ENCODE results near the gene RGS9.
"Not testable (repeated sequence)": the region's sequence is repeated elsewhere in the genome, so short reads cannot be mapped to it uniquely, and the experiment has no call there.

RGS9 gene

DNA sequence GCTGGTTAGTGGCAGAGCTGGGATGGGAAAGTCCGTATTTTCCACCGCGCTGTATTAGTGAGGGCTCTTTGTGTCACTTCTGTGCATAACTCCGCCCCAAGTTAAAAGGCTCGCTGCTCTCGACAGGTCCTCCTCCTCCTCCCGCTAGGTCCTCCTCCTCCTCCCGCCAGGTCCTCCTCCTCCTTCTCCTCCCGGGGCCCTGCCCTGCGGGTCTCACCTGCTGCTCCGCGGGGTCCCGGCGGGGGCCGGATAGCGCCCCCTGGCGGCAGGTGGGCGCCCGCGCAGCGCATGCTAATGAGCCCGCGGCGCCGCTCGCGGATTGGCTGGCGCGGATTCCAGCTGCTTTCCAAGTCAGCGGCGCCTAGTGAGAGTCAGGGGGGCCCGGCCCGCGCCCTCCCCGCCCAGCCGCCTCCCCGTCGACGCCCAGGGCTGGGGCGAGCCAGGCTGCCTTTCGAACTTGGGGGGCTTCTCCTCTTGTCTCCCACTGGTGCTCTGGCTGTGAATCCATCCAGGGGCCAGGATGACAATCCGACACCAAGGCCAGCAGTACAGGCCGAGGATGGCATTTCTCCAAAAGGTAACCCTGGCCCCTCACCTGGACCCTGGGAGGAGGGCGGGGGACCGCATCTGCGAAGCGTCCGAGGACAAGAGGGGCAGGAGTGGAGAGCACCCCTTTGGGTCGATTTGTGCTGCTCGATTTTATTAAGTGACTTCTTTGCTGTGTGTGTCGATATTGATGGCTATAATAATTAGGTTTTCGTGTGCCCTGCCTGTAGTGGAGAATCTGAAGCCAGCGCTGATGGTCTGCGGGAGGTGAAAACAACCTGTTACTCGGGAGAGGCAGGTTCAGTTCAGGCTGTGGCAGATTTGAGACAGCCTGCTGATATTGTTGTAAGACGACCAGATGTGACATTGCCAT is at the start of gene RGS9:
Gene RGS9, plus strand, starts transcription at position 350 of the 919 bp plus-strand sequence. Its CDS starts 171 bp downstream, at position 521.
- intact Hi-C loops (cut with micrococcal nuclease), result loop anchor here (5.0 to 10.0 kb wide), 2 partner anchors 60 to 162 kb away; no protein-coding TSS in a partner anchor
- peak within 1 kb of the TSS; percentile 49 for H3K27ac Mint-ChIP-seq
- no peaks in the 10 kb centered on the region for H3K36me3 Mint-ChIP-seq (ENCODE audit: low read depth)
- peaks cover 26% of the 10 kb centered on the region for H3K4me1 Mint-ChIP-seq (ENCODE audit: low read depth)
- H3K4me3 Mint-ChIP-seq, result peak within 1 kb of the TSS; percentile 61
- H3K27me3 Mint-ChIP-seq, result peaks cover 62% of the 10 kb centered on the region
- H3K9me3 Mint-ChIP-seq, result no peaks in the 10 kb centered on the region

GRCh38 chr17:65088621-65089360 is 48.4 kb upstream of the RGS9 start:
- Mint-ChIP-seq H3K27ac (no peak overlapping the region), H3K4me3 (no peak overlapping the region), H3K36me3 (ENCODE audit: low read depth) (no peaks in the 10 kb centered on the region), H3K27me3 (peaks cover 21% of the 10 kb centered on the region), H3K4me1 (ENCODE audit: low read depth) (no peaks in the 10 kb centered on the region), H3K9me3 (no peaks in the 10 kb centered on the region)
- intact Hi-C loops (cut with micrococcal nuclease), result no loop called here

DNA sequence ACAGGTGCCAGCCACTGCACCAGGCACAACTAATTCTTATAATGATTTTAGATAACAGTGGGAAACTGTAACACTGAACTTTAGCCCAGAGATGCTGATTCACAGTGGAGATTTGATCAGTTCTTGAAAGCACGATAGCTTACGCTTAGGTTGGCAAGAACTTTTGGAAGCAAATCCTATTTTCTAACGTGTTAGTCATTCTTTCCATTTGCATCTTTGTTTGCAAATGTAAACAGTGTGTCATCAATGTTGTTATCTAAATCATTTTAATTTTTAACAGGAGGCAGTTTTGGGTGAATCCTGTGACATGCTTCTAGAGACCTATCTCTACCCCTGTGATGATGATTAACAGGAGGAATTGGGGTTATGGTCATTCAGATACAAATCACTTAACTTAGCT is 44.9 kb upstream of the RGS9 start:
- intact Hi-C loops (cut with micrococcal nuclease), result no loop called here
- H3K27me3 Mint-ChIP-seq, result peaks cover 11% of the 10 kb centered on the region
- H3K4me3 Mint-ChIP-seq, result no peak overlapping the region
- no peak overlapping the region for H3K27ac Mint-ChIP-seq
- no peaks in the 10 kb centered on the region for H3K4me1 Mint-ChIP-seq (ENCODE audit: low read depth)
- no peaks in the 10 kb centered on the region for H3K9me3 Mint-ChIP-seq
- H3K36me3 Mint-ChIP-seq (ENCODE audit: low read depth), result no peaks in the 10 kb centered on the region

- H3K27ac Mint-ChIP-seq; H3K4me3 Mint-ChIP-seq; H3K36me3 Mint-ChIP-seq (ENCODE audit: low read depth); H3K4me1 Mint-ChIP-seq (ENCODE audit: low read depth); intact Hi-C loops (cut with micrococcal nuclease); H3K9me3 Mint-ChIP-seq: not testable (repeated sequence)
- peaks cover 11% of the 10 kb centered on the region for H3K27me3 Mint-ChIP-seq
These were observed 44.3 kb upstream of the RGS9 start for GRCh38 chr17:65092721-65093356.

DNA sequence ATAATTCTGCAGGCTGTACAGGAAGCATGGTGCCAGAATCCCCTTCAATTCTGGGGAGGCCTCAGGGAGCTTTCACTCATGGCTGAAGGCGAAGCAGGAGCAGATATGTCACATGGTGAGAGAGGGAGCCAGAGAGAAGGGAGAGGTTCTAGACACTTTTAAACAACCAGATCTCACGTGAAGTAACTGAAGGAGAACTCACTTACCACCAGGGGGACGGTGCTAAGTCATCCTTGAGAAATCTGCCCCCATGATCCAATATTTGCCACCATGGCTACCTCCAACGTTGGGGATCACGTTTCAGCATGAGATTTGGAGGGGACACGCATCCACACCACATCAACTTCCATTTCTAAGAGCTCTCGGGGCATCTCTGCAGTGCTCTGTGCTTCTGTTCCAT is 43.2 kb upstream of the RGS9 start:
- Mint-ChIP-seq H3K9me3 (no peaks in the 10 kb centered on the region), H3K4me3 (no peak overlapping the region), H3K4me1 (ENCODE audit: low read depth) (no peaks in the 10 kb centered on the region), H3K36me3 (ENCODE audit: low read depth) (no peaks in the 10 kb centered on the region), H3K27me3 (peaks cover 10% of the 10 kb centered on the region), H3K27ac (no peak overlapping the region)
- intact Hi-C loops (cut with micrococcal nuclease), result no loop called here

DNA sequence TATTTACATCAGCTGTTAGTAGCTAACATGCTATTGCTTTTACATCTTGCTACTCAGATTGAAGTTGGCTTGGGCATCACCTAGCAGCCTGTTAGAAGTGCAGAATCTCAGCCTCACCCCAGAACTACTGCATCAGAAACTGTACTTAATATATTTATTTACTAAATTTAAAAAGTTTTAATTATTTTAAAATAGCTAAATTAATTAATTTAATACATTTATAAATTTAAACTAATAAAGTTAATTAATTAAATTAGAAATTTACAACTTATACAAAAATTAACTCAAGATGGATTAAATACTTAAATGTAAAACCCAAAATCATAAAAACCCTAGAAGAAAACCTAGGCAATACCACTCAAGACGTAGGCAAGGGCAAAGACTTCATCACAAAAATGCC is 41.7 kb upstream of the RGS9 start:
- H3K9me3 Mint-ChIP-seq, result no peaks in the 10 kb centered on the region
- intact Hi-C loops (cut with micrococcal nuclease), result no loop called here
- no peak overlapping the region for H3K27ac Mint-ChIP-seq
- H3K4me3 Mint-ChIP-seq, result no peak overlapping the region
- H3K36me3 Mint-ChIP-seq (ENCODE audit: low read depth), result no peaks in the 10 kb centered on the region
- peaks cover 4% of the 10 kb centered on the region for H3K27me3 Mint-ChIP-seq
- peaks cover 5% of the 10 kb centered on the region for H3K4me1 Mint-ChIP-seq (ENCODE audit: low read depth)

DNA sequence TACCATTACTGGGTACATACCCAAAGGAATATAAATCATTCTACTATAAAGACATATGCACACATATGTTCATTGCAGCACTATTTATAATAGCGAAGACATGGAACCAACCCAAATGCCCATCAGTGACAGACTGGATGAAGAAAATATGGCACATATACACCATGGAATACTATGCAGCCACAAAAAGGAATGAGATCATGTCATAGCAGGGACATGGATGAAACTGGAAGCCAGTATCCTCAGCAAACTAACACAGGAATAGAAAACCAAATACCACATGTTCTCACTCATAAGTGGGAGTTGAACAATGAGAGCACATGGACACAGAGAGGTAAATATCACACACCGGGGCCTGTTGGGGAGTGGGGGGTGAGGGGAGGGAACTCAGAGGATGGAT is 40.8 kb upstream of the RGS9 start:
- H3K4me3 Mint-ChIP-seq; H3K9me3 Mint-ChIP-seq; H3K27ac Mint-ChIP-seq; H3K36me3 Mint-ChIP-seq (ENCODE audit: low read depth); intact Hi-C loops (cut with micrococcal nuclease); H3K27me3 Mint-ChIP-seq: not testable (repeated sequence)
- H3K4me1 Mint-ChIP-seq (ENCODE audit: low read depth), result peaks cover 10% of the 10 kb centered on the region

DNA sequence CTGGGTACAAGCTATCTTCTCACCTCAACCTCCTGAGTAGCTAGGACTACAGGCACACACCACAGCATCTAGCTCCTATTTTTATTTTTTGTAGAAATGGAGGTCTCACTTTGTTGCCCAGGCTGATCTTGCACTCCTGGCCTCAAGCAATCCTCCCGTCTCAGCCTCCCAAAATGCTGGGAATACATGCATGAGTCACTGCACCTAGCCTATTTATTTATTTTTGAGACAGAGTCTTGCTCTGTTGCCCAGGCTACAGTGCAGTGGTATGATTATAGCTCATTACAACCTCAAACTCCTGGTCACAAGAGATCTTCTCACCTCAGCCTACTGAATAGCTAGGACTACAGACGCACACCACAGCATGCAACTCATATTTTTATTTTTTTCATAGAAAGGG is 40.1 kb upstream of the RGS9 start:
- Mint-ChIP-seq H3K4me1 (ENCODE audit: low read depth) (peaks cover 10% of the 10 kb centered on the region), H3K27ac (no peak overlapping the region), H3K36me3 (ENCODE audit: low read depth) (no peaks in the 10 kb centered on the region), H3K4me3 (no peak overlapping the region), H3K27me3 (no peaks in the 10 kb centered on the region), H3K9me3 (no peaks in the 10 kb centered on the region)
- intact Hi-C loops (cut with micrococcal nuclease), result no loop called here

DNA sequence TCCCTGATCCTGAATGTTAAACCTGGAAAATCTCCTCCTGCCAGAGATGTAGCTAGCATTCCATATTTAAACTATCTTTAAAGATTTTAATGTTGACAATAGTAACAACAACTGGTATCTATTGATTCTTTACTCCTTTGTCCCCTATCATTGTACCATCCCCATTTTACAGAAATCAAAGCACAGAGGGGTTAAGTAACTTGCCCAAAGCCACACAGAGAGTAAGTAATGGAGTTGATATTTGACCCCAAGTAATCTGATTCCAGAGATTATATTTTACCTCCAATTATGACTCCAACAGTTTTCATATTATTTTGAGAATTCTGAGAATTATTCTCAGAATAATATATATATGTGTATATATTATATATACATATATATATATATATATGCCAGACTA is 37.7 kb upstream of the RGS9 start:
- H3K4me1 Mint-ChIP-seq (ENCODE audit: low read depth), result peaks cover 10% of the 10 kb centered on the region
- H3K27ac Mint-ChIP-seq, result no peak overlapping the region
- H3K4me3 Mint-ChIP-seq, result no peak overlapping the region
- H3K27me3 Mint-ChIP-seq, result peaks cover 3% of the 10 kb centered on the region
- intact Hi-C loops (cut with micrococcal nuclease), result no loop called here
- H3K9me3 Mint-ChIP-seq, result no peaks in the 10 kb centered on the region
- no peaks in the 10 kb centered on the region for H3K36me3 Mint-ChIP-seq (ENCODE audit: low read depth)

DNA sequence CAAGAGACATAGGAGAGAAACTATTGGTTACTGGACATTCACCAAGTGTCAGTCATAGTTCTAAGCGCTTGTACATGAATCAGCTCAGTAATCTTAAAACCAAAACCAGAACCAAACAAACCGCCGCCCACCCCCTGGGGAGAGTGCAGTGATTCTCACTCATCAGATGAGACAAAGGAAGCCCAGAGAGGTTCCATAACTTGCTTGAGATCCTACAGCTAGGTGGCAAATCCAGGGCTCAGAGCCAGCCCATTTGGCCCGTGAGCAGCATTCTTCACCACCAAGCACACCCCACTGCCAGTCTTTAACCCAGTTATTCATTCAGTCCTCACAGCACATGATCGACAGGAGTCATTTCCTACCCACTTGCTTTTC is 37.2 kb upstream of the RGS9 start:
- Mint-ChIP-seq H3K36me3 (ENCODE audit: low read depth) (no peaks in the 10 kb centered on the region), H3K4me3 (peak overlapping the region; percentile 78), H3K27ac (peak overlapping the region; percentile 83), H3K4me1 (ENCODE audit: low read depth) (peaks cover 10% of the 10 kb centered on the region), H3K9me3 (no peaks in the 10 kb centered on the region), H3K27me3 (peaks cover 3% of the 10 kb centered on the region)
- intact Hi-C loops (cut with micrococcal nuclease), result loop anchor here (5.0 to 10.0 kb wide), 3 partner anchors 43 to 138 kb away; partner anchors contain the start of gene GNA13

- intact Hi-C loops (cut with micrococcal nuclease), result loop anchor here (5.0 to 10.0 kb wide), 3 partner anchors 43 to 138 kb away; partner anchors contain the start of gene GNA13
These were observed 36.6 kb upstream of the RGS9 start for GRCh38 chr17:65100316-65101140.

GRCh38 chr17:65101371-65101770 is 35.8 kb upstream of the RGS9 start:
- H3K4me1 Mint-ChIP-seq (ENCODE audit: low read depth), result peaks cover 10% of the 10 kb centered on the region
- H3K27me3 Mint-ChIP-seq, result peaks cover 3% of the 10 kb centered on the region
- no peaks in the 10 kb centered on the region for H3K9me3 Mint-ChIP-seq
- intact Hi-C loops (cut with micrococcal nuclease), result loop anchor here (5.0 to 10.0 kb wide), 3 partner anchors 44 to 139 kb away; partner anchors contain the start of gene GNA13
- no peaks in the 10 kb centered on the region for H3K36me3 Mint-ChIP-seq (ENCODE audit: low read depth)
- no peak overlapping the region for H3K4me3 Mint-ChIP-seq
- H3K27ac Mint-ChIP-seq, result peak overlapping the region; percentile 83

More at GRCh38 chr17:65100316-65101140, 36.6 kb upstream of the RGS9 start:
- Mint-ChIP-seq H3K27ac (peak overlapping the region; percentile 83), H3K9me3 (no peaks in the 10 kb centered on the region), H3K4me1 (ENCODE audit: low read depth) (peaks cover 10% of the 10 kb centered on the region), H3K4me3 (peak overlapping the region; percentile 78), H3K27me3 (peaks cover 3% of the 10 kb centered on the region), H3K36me3 (ENCODE audit: low read depth) (no peaks in the 10 kb centered on the region)

DNA sequence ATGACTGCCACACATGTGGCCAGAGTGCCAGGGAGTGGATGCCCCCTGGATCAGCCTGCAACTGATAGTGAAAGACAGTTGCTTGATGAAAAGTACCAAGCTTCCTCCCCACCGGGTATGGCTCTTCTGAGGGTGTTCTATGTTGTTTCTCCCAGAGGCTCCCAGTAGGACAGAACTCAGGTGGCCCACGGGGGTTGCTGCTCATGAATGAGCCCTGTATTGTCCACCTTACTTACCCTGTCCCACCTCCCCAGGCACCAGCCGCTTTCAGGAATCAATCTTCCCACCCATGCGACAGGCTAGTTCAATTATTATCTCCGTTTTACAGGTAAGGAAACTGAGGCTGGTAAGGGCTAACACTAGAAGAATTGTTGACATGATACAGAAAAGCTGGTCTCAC is 34.9 kb upstream of the RGS9 start:
- H3K36me3 Mint-ChIP-seq (ENCODE audit: low read depth), result no peaks in the 10 kb centered on the region
- intact Hi-C loops (cut with micrococcal nuclease), result loop anchor here (5.0 to 10.0 kb wide), 3 partner anchors 45 to 140 kb away; partner anchors contain the start of gene GNA13
- H3K27me3 Mint-ChIP-seq, result peaks cover 3% of the 10 kb centered on the region
- no peak overlapping the region for H3K27ac Mint-ChIP-seq
- H3K9me3 Mint-ChIP-seq, result no peaks in the 10 kb centered on the region
- no peak overlapping the region for H3K4me3 Mint-ChIP-seq
- peaks cover 10% of the 10 kb centered on the region for H3K4me1 Mint-ChIP-seq (ENCODE audit: low read depth)

Measured in dendritic cell treated with granulocyte-macrophage colony-stimulating factor and Interleukin-4, amounts not matched to agents 40 ng/mL and 50 ng/mL, for 4 days (primary cell).